ENCODE results near the gene SPTAN1. TPM values are rescaled to one million over a fixed set of nuclear protein-coding genes. Genes with fewer than 3 reads are reported as not detected.
"Not testable (repeated sequence)": the region's sequence is repeated elsewhere in the genome, so short reads cannot be mapped to it uniquely, and the experiment has no call there.

SPTAN1 gene
- total and polyA plus RNA-seq, 9 donors, result 120 to 301 (median 261) TPM

- Histone ChIP-seq H3K27me3 (no peaks in the 10 kb centered on the region), H3K4me1 (ENCODE audit: insufficient read depth) (no peaks in the 10 kb centered on the region), H3K27ac (no peak overlapping the region), H3K36me3 (no peaks in the 10 kb centered on the region), H3K4me3 (no peak overlapping the region), H3K9me3 (no peaks in the 10 kb centered on the region)
- intact Hi-C loops (cut with DNase I), result no loop called here
- TF ChIP-seq EP300 (IDR thresholded peaks at IDR 0.05), result no peak
- no peak for TF ChIP-seq POLR2A (IDR thresholded peaks at IDR 0.05)
- no peak for TF ChIP-seq CTCF (IDR thresholded peaks at IDR 0.05)
- 90 to 93% (median 93%) methylated on average over 8 of the region's 8 CpGs for WGBS, 3 donors
- no peak for DNase-seq
Observed at GRCh38 chr9:128577206-128577605, 24.8 kb downstream of the SPTAN1 start.

- intact Hi-C loops (cut with DNase I), result loop anchor here in 1 of 4 donors (1.0 kb wide), 1 partner anchor 38 kb away; no protein-coding TSS in a partner anchor
- WGBS, 3 donors, result 86 to 100% (median 88%) methylated on average over 1 of the region's 1 CpG
- H3K27me3 ChIP-seq, result no peaks in the 10 kb centered on the region
- DNase-seq, result no peak
- no peak for TF ChIP-seq EP300 (IDR thresholded peaks at IDR 0.05)
- no peak for TF ChIP-seq POLR2A (IDR thresholded peaks at IDR 0.05)
- TF ChIP-seq CTCF (IDR thresholded peaks at IDR 0.05), result no peak
- H3K4me3 ChIP-seq, result no peak overlapping the region
- no peaks in the 10 kb centered on the region for H3K36me3 ChIP-seq
- H3K27ac ChIP-seq, result no peak overlapping the region
- no peaks in the 10 kb centered on the region for H3K9me3 ChIP-seq
- H3K4me1 ChIP-seq (ENCODE audit: insufficient read depth), result no peaks in the 10 kb centered on the region
Observed at GRCh38 chr9:128579194-128579593, 26.8 kb downstream of the SPTAN1 start.

- intact Hi-C loops (cut with DNase I), result no loop called here
- TF ChIP-seq EP300 (IDR thresholded peaks at IDR 0.05) (no peak), CTCF (IDR thresholded peaks at IDR 0.05) (no peak), POLR2A (IDR thresholded peaks at IDR 0.05) (no peak)
- 83 to 91% (median 85%) methylated on average over 10 of the region's 10 CpGs for WGBS, 3 donors
- no peak for DNase-seq
- H3K27me3 ChIP-seq, result no peaks in the 10 kb centered on the region
- H3K27ac ChIP-seq, result no peak overlapping the region
- no peak overlapping the region for H3K4me3 ChIP-seq
- H3K4me1 ChIP-seq (ENCODE audit: insufficient read depth), result no peaks in the 10 kb centered on the region
- no peaks in the 10 kb centered on the region for H3K36me3 ChIP-seq
- H3K9me3 ChIP-seq, result no peaks in the 10 kb centered on the region
Observed at GRCh38 chr9:128580731-128581130, 28.3 kb downstream of the SPTAN1 start.

- WGBS, 3 donors, result 73 to 80% (median 75%) methylated on average over 8 of the region's 8 CpGs
- H3K27ac ChIP-seq; intact Hi-C loops (cut with DNase I); H3K27me3 ChIP-seq; DNase-seq; H3K4me1 ChIP-seq (ENCODE audit: insufficient read depth); H3K9me3 ChIP-seq; H3K4me3 ChIP-seq; H3K36me3 ChIP-seq: not testable (repeated sequence)
Observed at GRCh38 chr9:128585155-128585554, 32.8 kb downstream of the SPTAN1 start.

- H3K27ac ChIP-seq; DNase-seq; H3K9me3 ChIP-seq; H3K4me1 ChIP-seq (ENCODE audit: insufficient read depth); H3K36me3 ChIP-seq; H3K27me3 ChIP-seq; H3K4me3 ChIP-seq; intact Hi-C loops (cut with DNase I): not testable (repeated sequence)
- WGBS, 3 donors, result 81 to 86% (median 84%) methylated on average over 11 of the region's 11 CpGs
Observed at GRCh38 chr9:128586934-128587333, 34.5 kb downstream of the SPTAN1 start.

- TF ChIP-seq POLR2A (IDR thresholded peaks at IDR 0.05), result no peak
- no peak for TF ChIP-seq CTCF (IDR thresholded peaks at IDR 0.05)
- TF ChIP-seq EP300 (IDR thresholded peaks at IDR 0.05), result no peak
- no peaks in the 10 kb centered on the region for H3K4me1 ChIP-seq (ENCODE audit: insufficient read depth)
- no peaks in the 10 kb centered on the region for H3K36me3 ChIP-seq
- no peaks in the 10 kb centered on the region for H3K27me3 ChIP-seq
- intact Hi-C loops (cut with DNase I), result no loop called here
- no peak overlapping the region for H3K27ac ChIP-seq
- H3K4me3 ChIP-seq, result no peak overlapping the region
- H3K9me3 ChIP-seq, result no peaks in the 10 kb centered on the region
- DNase-seq, result no peak
- WGBS, 3 donors, result 66 to 70% (median 67%) methylated on average over 6 of the region's 6 CpGs
Observed at GRCh38 chr9:128587453-128587852, 35.1 kb downstream of the SPTAN1 start.
